GM12875 (cell line): Measurements from ENCODE around the gene OLFML2B.

Experiments used
- H3K4me3 ChIP-seq: one replicate; pipeline ENCODE4 v1.5.1; 2011; ENCODE audit warnings: low read depth, low read length, control low read depth
- CTCF ChIP-seq: IDR thresholded peaks from 2 replicates; pipeline ENCODE4 v1.5.1; 2011; ENCODE audit warnings: low read depth, mild to moderate bottlenecking, control low read depth, inconsistent platforms, low read length, moderate library complexity, borderline replicate concordance; ENCODE audit not compliant: insufficient read depth

OLFML2B gene

GRCh38 chr1:161956097-161956496 is 67.6 kb downstream of the OLFML2B start:
- no peak overlapping the region for H3K4me3 ChIP-seq
- TF ChIP-seq CTCF, result no peak

GRCh38 chr1:161955606-161956005 is 68.1 kb downstream of the OLFML2B start:
- no peak for TF ChIP-seq CTCF

GRCh38 chr1:161954466-161954865 is 69.2 kb downstream of the OLFML2B start:
- TF ChIP-seq CTCF, result no peak

More at GRCh38 chr1:161955606-161956005, 68.1 kb downstream of the OLFML2B start:
- no peak overlapping the region for H3K4me3 ChIP-seq

GRCh38 chr1:161954050-161954449 is 69.6 kb downstream of the OLFML2B start:
- TF ChIP-seq CTCF, result no peak
- no peak overlapping the region for H3K4me3 ChIP-seq

More at GRCh38 chr1:161954466-161954865, 69.2 kb downstream of the OLFML2B start:
- no peak overlapping the region for H3K4me3 ChIP-seq

- no peak for TF ChIP-seq CTCF
- no peak overlapping the region for H3K4me3 ChIP-seq
Observed at GRCh38 chr1:161953256-161953920, 70.3 kb downstream of the OLFML2B start.

GRCh38 chr1:161952607-161953172 is 71.0 kb downstream of the OLFML2B start:
- no peak for TF ChIP-seq CTCF
- no peak overlapping the region for H3K4me3 ChIP-seq

GRCh38 chr1:161951646-161952045 is 72.0 kb downstream of the OLFML2B start:
- no peak for TF ChIP-seq CTCF
- H3K4me3 ChIP-seq, result no peak overlapping the region
